SK-N-MC (cell line): ENCODE measurements around the gene PITPNC1.

Experiments used
- DNase-seq: peaks from one replicate; pipeline ENCODE4 v3.0.0-alpha.2; 2011; ENCODE audit warnings: low read depth, low spot score
- H3K27ac ChIP-seq: fragments of 200-600 bp; sonication (generic); 2 replicates; pipeline ENCODE4 v1.5.1; 2016; ENCODE audit warnings: mixed run types
- H3K36me3 ChIP-seq: fragments of 200-600 bp; sonication (generic); 2 replicates; pipeline ENCODE4 v1.6.1; 2017; ENCODE audit warnings: antibody characterized with exemption, low read length, mixed read lengths; ENCODE audit not compliant: insufficient read depth
- H3K4me3 ChIP-seq: fragments of 200-600 bp; sonication (generic); 2 replicates; pipeline ENCODE4 v1.5.1; 2016
- H3K9ac ChIP-seq: fragments of 200-600 bp; sonication (generic); 2 replicates; pipeline ENCODE4 v1.8.0; 2017; ENCODE audit warnings: mixed run types, mixed read lengths; ENCODE audit not compliant: insufficient read length
- H3K9me3 ChIP-seq: fragments of 200-600 bp; sonication (generic); 2 replicates; pipeline ENCODE4 v1.6.1; 2017; ENCODE audit warnings: low read depth, mild to moderate bottlenecking, antibody characterized with exemption, low read length, moderate library complexity, mixed read lengths
- EZH2 ChIP-seq: fragments of 200-600 bp; sonication (generic); IDR thresholded peaks from one replicate; pipeline ENCODE4 v1.6.1; 2017; ENCODE audit warnings: antibody characterized with exemption
- FOXP2 ChIP-seq: optimal IDR thresholded peaks from 2 replicates; pipeline ENCODE3; 2011; ENCODE audit warnings: mild to moderate bottlenecking, moderate library complexity; ENCODE audit not compliant: insufficient read depth; ENCODE audit errors: extremely low read length, control extremely low read depth
- POLR2AphosphoS5 ChIP-seq: IDR thresholded peaks from 2 replicates; pipeline ENCODE4 v1.6.1; 2012; ENCODE audit warnings: mild to moderate bottlenecking, low read depth, low read length, borderline replicate concordance

The PITPNC1 gene

GRCh38 chr17:67431249-67432015, 54.4 kb downstream of the PITPNC1 start:
- no peak for DNase-seq

GRCh38 chr17:67433248-67433924, 56.3 kb downstream of the PITPNC1 start:
- TF ChIP-seq FOXP2 (no peak), EZH2 (no peak)
- no peak for DNase-seq
- Histone ChIP-seq H3K4me3 (no peak overlapping the region), H3K27ac (no peak overlapping the region), H3K9ac (no peak overlapping the region), H3K9me3 (no peaks in the 10 kb centered on the region), H3K36me3 (no peaks in the 10 kb centered on the region)

More at GRCh38 chr17:67431249-67432015, 54.4 kb downstream of the PITPNC1 start:
- no peak overlapping the region for H3K9ac ChIP-seq
- TF ChIP-seq POLR2AphosphoS5, result no peak
- TF ChIP-seq EZH2, result no peak
- TF ChIP-seq FOXP2, result no peak
- H3K4me3 ChIP-seq, result no peak overlapping the region
- no peaks in the 10 kb centered on the region for H3K36me3 ChIP-seq
- no peaks in the 10 kb centered on the region for H3K9me3 ChIP-seq
- no peak overlapping the region for H3K27ac ChIP-seq

GRCh38 chr17:67434061-67434525, 57.0 kb downstream of the PITPNC1 start:
- H3K9ac ChIP-seq, result no peak overlapping the region
- H3K4me3 ChIP-seq, result no peak overlapping the region
- TF ChIP-seq POLR2AphosphoS5, result no peak
- no peak for TF ChIP-seq EZH2
- no peak for TF ChIP-seq FOXP2
- H3K27ac ChIP-seq, result no peak overlapping the region
- DNase-seq, result no peak
- no peaks in the 10 kb centered on the region for H3K9me3 ChIP-seq
- H3K36me3 ChIP-seq, result no peaks in the 10 kb centered on the region

GRCh38 chr17:67435122-67435521, 58.0 kb downstream of the PITPNC1 start:
- H3K27ac ChIP-seq, result no peak overlapping the region
- no peak overlapping the region for H3K4me3 ChIP-seq
- H3K9me3 ChIP-seq, result no peaks in the 10 kb centered on the region
- no peak for DNase-seq
- H3K9ac ChIP-seq, result no peak overlapping the region
- TF ChIP-seq FOXP2 (no peak), POLR2AphosphoS5 (no peak), EZH2 (no peak)
- H3K36me3 ChIP-seq, result no peaks in the 10 kb centered on the region

GRCh38 chr17:67435786-67436185, 58.7 kb downstream of the PITPNC1 start:
- Histone ChIP-seq H3K9me3 (no peaks in the 10 kb centered on the region), H3K36me3 (no peaks in the 10 kb centered on the region), H3K4me3 (no peak overlapping the region), H3K27ac (no peak overlapping the region), H3K9ac (no peak overlapping the region)
- TF ChIP-seq EZH2 (no peak), POLR2AphosphoS5 (no peak), FOXP2 (no peak)
- no peak for DNase-seq

GRCh38 chr17:67436233-67436632, 59.2 kb downstream of the PITPNC1 start:
- H3K4me3 ChIP-seq, result no peak overlapping the region
- no peak for DNase-seq
- H3K9ac ChIP-seq, result no peak overlapping the region
- H3K27ac ChIP-seq, result no peak overlapping the region
- TF ChIP-seq POLR2AphosphoS5 (no peak), EZH2 (no peak), FOXP2 (no peak)
- H3K36me3 ChIP-seq, result no peaks in the 10 kb centered on the region
- H3K9me3 ChIP-seq, result no peaks in the 10 kb centered on the region

- H3K36me3 ChIP-seq, result no peaks in the 10 kb centered on the region
- no peak overlapping the region for H3K4me3 ChIP-seq
- no peak overlapping the region for H3K27ac ChIP-seq
- H3K9ac ChIP-seq, result no peak overlapping the region
- DNase-seq, result no peak
- no peak for TF ChIP-seq POLR2AphosphoS5
- H3K9me3 ChIP-seq, result no peaks in the 10 kb centered on the region
These were observed 61.6 kb downstream of the PITPNC1 start for GRCh38 chr17:67438667-67439066.

- no peak overlapping the region for H3K4me3 ChIP-seq
- no peaks in the 10 kb centered on the region for H3K9me3 ChIP-seq
- H3K36me3 ChIP-seq, result no peaks in the 10 kb centered on the region
- H3K27ac ChIP-seq, result no peak overlapping the region
- no peak for DNase-seq
- TF ChIP-seq FOXP2 (no peak), EZH2 (no peak), POLR2AphosphoS5 (no peak)
- no peak overlapping the region for H3K9ac ChIP-seq
These were observed 62.2 kb downstream of the PITPNC1 start for GRCh38 chr17:67439269-67439668.

- Histone ChIP-seq H3K27ac (no peak overlapping the region), H3K9me3 (no peaks in the 10 kb centered on the region), H3K36me3 (no peaks in the 10 kb centered on the region), H3K4me3 (no peak overlapping the region), H3K9ac (no peak overlapping the region)
- TF ChIP-seq POLR2AphosphoS5 (no peak), FOXP2 (no peak), EZH2 (no peak)
- DNase-seq, result no peak
These were observed 63.4 kb downstream of the PITPNC1 start for GRCh38 chr17:67440277-67441051.
